Measurements from ENCODE around the gene GNB1. TPM values are rescaled to one million over a fixed set of nuclear protein-coding genes. Genes with fewer than 3 reads are reported as not detected.
A peak's percentile ranks its signal among the peaks of the same experiment; 100 is the strongest.
"Not testable (repeated sequence)": the region's sequence is repeated elsewhere in the genome, so short reads cannot be mapped to it uniquely, and the experiment has no call there.

GNB1 gene
- polyA plus RNA-seq, 3 donors, result 250 to 287 (median 267) TPM

GRCh38 chr1:1752636-1753606, 138.0 kb downstream of the GNB1 start:
- DNase-seq, result no peak

GRCh38 chr1:1752190-1752589, 138.7 kb downstream of the GNB1 start:
- DNase-seq, result no peak

- not testable (repeated sequence) for DNase-seq
Observed at GRCh38 chr1:1749941-1750340, 140.9 kb downstream of the GNB1 start.

- DNase-seq, result no peak
Observed at GRCh38 chr1:1748686-1749321, 142.1 kb downstream of the GNB1 start.

GRCh38 chr1:1746566-1746909, 144.3 kb downstream of the GNB1 start:
- DNase-seq, result not testable (repeated sequence)

GRCh38 chr1:1745651-1746565, 145.0 kb downstream of the GNB1 start:
- peak; percentile 55 for DNase-seq

- not testable (repeated sequence) for DNase-seq
Observed at GRCh38 chr1:1742529-1742928, 148.4 kb downstream of the GNB1 start.

GRCh38 chr1:1741013-1741412, 149.9 kb downstream of the GNB1 start:
- DNase-seq, result not testable (repeated sequence)

- DNase-seq, result not testable (repeated sequence)
Observed at GRCh38 chr1:1738799-1739337, 152.0 kb downstream of the GNB1 start.

- not testable (repeated sequence) for DNase-seq
Observed at GRCh38 chr1:1737675-1738590, 153.0 kb downstream of the GNB1 start.

Other genes starting within 250 kb of the GNB1 start
- gene CDK11B, start 232.1 kb downstream of the GNB1 start, polyA plus RNA-seq (ENCODE audit: insufficient read length in 3 of 3), result 10 to 100 TPM; 38.5 to 44.2 (median 42.7) TPM
- gene SLC35E2B, start 198.3 kb downstream of the GNB1 start, polyA plus RNA-seq (ENCODE audit: insufficient read length in 3 of 3), result 10 to 100 TPM; 64.0 to 97.8 (median 91.0) TPM
- gene CDK11A, start 166.7 kb downstream of the GNB1 start, polyA plus RNA-seq (ENCODE audit: insufficient read length in 3 of 3), result 10 to 100 TPM; 33.5 to 41.9 (median 35.7) TPM
- 10 to 100 TPM; 49.2 to 52.8 (median 49.6) TPM for gene NADK, start 112.6 kb downstream of the GNB1 start, polyA plus RNA-seq (ENCODE audit: insufficient read length in 3 of 3)
- gene CALML6, start 24.2 kb upstream of the GNB1 start, polyA plus RNA-seq (ENCODE audit: insufficient read length in 3 of 3), result 1 to 10 TPM in 1 of 3 donors, under 1 TPM in 2; 0.56 to 1.1 (median 0.71) TPM
- gene TMEM52, start 28.2 kb upstream of the GNB1 start, polyA plus RNA-seq (ENCODE audit: insufficient read length in 3 of 3), result 1 to 10 TPM; 1.5 to 2.2 (median 1.8) TPM
- gene CFAP74, start 112.7 kb upstream of the GNB1 start, polyA plus RNA-seq (ENCODE audit: insufficient read length in 3 of 3), result 1 to 10 TPM in 1 of 3 donors, under 1 TPM in 2; 0.24 to 1.3 (median 0.53) TPM
- gene GABRD, start 128.3 kb upstream of the GNB1 start, polyA plus RNA-seq (ENCODE audit: insufficient read length in 3 of 3), result 1 to 10 TPM; 1.1 to 2.1 (median 1.4) TPM
- gene PRKCZ, start 159.3 kb upstream of the GNB1 start, polyA plus RNA-seq (ENCODE audit: insufficient read length in 3 of 3), result 10 to 100 TPM; 33.2 to 37.7 (median 34.5) TPM